ENCODE measurements around the gene STK24.

STK24 gene

GRCh38 chr13:98452851-98453843, 123.8 kb downstream of the STK24 start:
- no peaks in the 10 kb centered on the region for H3K27me3 ChIP-seq (ENCODE audit: insufficient read depth, low read length)
- no peak overlapping the region for H2AFZ ChIP-seq (ENCODE audit: low read depth, low read length)
- peaks cover 69% of the 10 kb centered on the region for H3K36me3 ChIP-seq (ENCODE audit: insufficient read depth, low read length)
- no peak overlapping the region for H3K4me3 ChIP-seq (ENCODE audit: low read length)
- H3K9me3 ChIP-seq (ENCODE audit: low read length) = no peaks in the 10 kb centered on the region
- H3K4me1 ChIP-seq (ENCODE audit: insufficient read depth, low read length) = peaks cover 18% of the 10 kb centered on the region

GRCh38 chr13:98451676-98452470, 125.0 kb downstream of the STK24 start:
- H3K36me3 ChIP-seq (ENCODE audit: insufficient read depth, low read length) = peaks cover 72% of the 10 kb centered on the region
- H3K4me3 ChIP-seq (ENCODE audit: low read length) = no peak overlapping the region
- no peaks in the 10 kb centered on the region for H3K27me3 ChIP-seq (ENCODE audit: insufficient read depth, low read length)
- no peaks in the 10 kb centered on the region for H3K9me3 ChIP-seq (ENCODE audit: low read length)
- H2AFZ ChIP-seq (ENCODE audit: low read depth, low read length) = no peak overlapping the region
- peaks cover 18% of the 10 kb centered on the region for H3K4me1 ChIP-seq (ENCODE audit: insufficient read depth, low read length)

GRCh38 chr13:98450539-98451111, 126.3 kb downstream of the STK24 start:
- Histone ChIP-seq H3K4me3 (ENCODE audit: low read length) (no peak overlapping the region), H3K4me1 (ENCODE audit: insufficient read depth, low read length) (peaks cover 14% of the 10 kb centered on the region), H3K36me3 (ENCODE audit: insufficient read depth, low read length) (peaks cover 69% of the 10 kb centered on the region), H2AFZ (ENCODE audit: low read depth, low read length) (no peak overlapping the region), H3K27me3 (ENCODE audit: insufficient read depth, low read length) (no peaks in the 10 kb centered on the region), H3K9me3 (ENCODE audit: low read length) (no peaks in the 10 kb centered on the region)

- H3K27me3 ChIP-seq (ENCODE audit: insufficient read depth, low read length) = no peaks in the 10 kb centered on the region
- H3K4me3 ChIP-seq (ENCODE audit: low read length) = no peak overlapping the region
- peaks cover 64% of the 10 kb centered on the region for H3K36me3 ChIP-seq (ENCODE audit: insufficient read depth, low read length)
- no peak overlapping the region for H2AFZ ChIP-seq (ENCODE audit: low read depth, low read length)
- H3K4me1 ChIP-seq (ENCODE audit: insufficient read depth, low read length) = peaks cover 14% of the 10 kb centered on the region
- H3K9me3 ChIP-seq (ENCODE audit: low read length) = no peaks in the 10 kb centered on the region
Observed at GRCh38 chr13:98450026-98450425, 126.9 kb downstream of the STK24 start.

- Histone ChIP-seq H3K9me3 (ENCODE audit: low read length) (no peaks in the 10 kb centered on the region), H2AFZ (ENCODE audit: low read depth, low read length) (no peak overlapping the region), H3K4me3 (ENCODE audit: low read length) (no peak overlapping the region), H3K27me3 (ENCODE audit: insufficient read depth, low read length) (no peaks in the 10 kb centered on the region), H3K4me1 (ENCODE audit: insufficient read depth, low read length) (peaks cover 14% of the 10 kb centered on the region), H3K36me3 (ENCODE audit: insufficient read depth, low read length) (peaks cover 57% of the 10 kb centered on the region)
Observed at GRCh38 chr13:98449273-98449672, 127.6 kb downstream of the STK24 start.

- Histone ChIP-seq H3K9me3 (ENCODE audit: low read length) (no peaks in the 10 kb centered on the region), H2AFZ (ENCODE audit: low read depth, low read length) (no peak overlapping the region), H3K4me1 (ENCODE audit: insufficient read depth, low read length) (peaks cover 14% of the 10 kb centered on the region), H3K27me3 (ENCODE audit: insufficient read depth, low read length) (no peaks in the 10 kb centered on the region), H3K4me3 (ENCODE audit: low read length) (no peak overlapping the region), H3K36me3 (ENCODE audit: insufficient read depth, low read length) (peaks cover 54% of the 10 kb centered on the region)
Observed at GRCh38 chr13:98448642-98448928, 128.3 kb downstream of the STK24 start.

- peaks cover 14% of the 10 kb centered on the region for H3K4me1 ChIP-seq (ENCODE audit: insufficient read depth, low read length)
- H3K36me3 ChIP-seq (ENCODE audit: insufficient read depth, low read length) = peaks cover 50% of the 10 kb centered on the region
- H3K27me3 ChIP-seq (ENCODE audit: insufficient read depth, low read length) = no peaks in the 10 kb centered on the region
Observed at GRCh38 chr13:98447881-98448641, 128.8 kb downstream of the STK24 start.

GRCh38 chr13:98447130-98447529, 129.8 kb downstream of the STK24 start:
- Histone ChIP-seq H3K4me1 (ENCODE audit: insufficient read depth, low read length) (peaks cover 14% of the 10 kb centered on the region), H3K27me3 (ENCODE audit: insufficient read depth, low read length) (no peaks in the 10 kb centered on the region), H3K9me3 (ENCODE audit: low read length) (no peaks in the 10 kb centered on the region), H3K4me3 (ENCODE audit: low read length) (no peak overlapping the region), H2AFZ (ENCODE audit: low read depth, low read length) (no peak overlapping the region), H3K36me3 (ENCODE audit: insufficient read depth, low read length) (peaks cover 50% of the 10 kb centered on the region)

More at GRCh38 chr13:98447881-98448641, 128.8 kb downstream of the STK24 start:
- Histone ChIP-seq H2AFZ (ENCODE audit: low read depth, low read length) (no peak overlapping the region), H3K4me3 (ENCODE audit: low read length) (no peak overlapping the region), H3K9me3 (ENCODE audit: low read length) (no peaks in the 10 kb centered on the region)

- H3K9me3 ChIP-seq (ENCODE audit: low read length) = no peaks in the 10 kb centered on the region
- no peaks in the 10 kb centered on the region for H3K27me3 ChIP-seq (ENCODE audit: insufficient read depth, low read length)
- peaks cover 9% of the 10 kb centered on the region for H3K4me1 ChIP-seq (ENCODE audit: insufficient read depth, low read length)
- H3K4me3 ChIP-seq (ENCODE audit: low read length) = no peak overlapping the region
- peaks cover 49% of the 10 kb centered on the region for H3K36me3 ChIP-seq (ENCODE audit: insufficient read depth, low read length)
- no peak overlapping the region for H2AFZ ChIP-seq (ENCODE audit: low read depth, low read length)
Observed at GRCh38 chr13:98446234-98446621, 130.7 kb downstream of the STK24 start.

GRCh38 chr13:98445340-98446233, 131.3 kb downstream of the STK24 start:
- Histone ChIP-seq H2AFZ (ENCODE audit: low read depth, low read length) (no peak overlapping the region), H3K36me3 (ENCODE audit: insufficient read depth, low read length) (peaks cover 56% of the 10 kb centered on the region), H3K4me3 (ENCODE audit: low read length) (no peak overlapping the region), H3K27me3 (ENCODE audit: insufficient read depth, low read length) (no peaks in the 10 kb centered on the region), H3K4me1 (ENCODE audit: insufficient read depth, low read length) (peaks cover 3% of the 10 kb centered on the region), H3K9me3 (ENCODE audit: low read length) (no peaks in the 10 kb centered on the region)

- no peaks in the 10 kb centered on the region for H3K27me3 ChIP-seq (ENCODE audit: insufficient read depth, low read length)
Observed at GRCh38 chr13:98444381-98444780, 132.5 kb downstream of the STK24 start.

GRCh38 chr13:98443800-98444325, 133.0 kb downstream of the STK24 start:
- no peaks in the 10 kb centered on the region for H3K27me3 ChIP-seq (ENCODE audit: insufficient read depth, low read length)
- no peak overlapping the region for H3K4me3 ChIP-seq (ENCODE audit: low read length)
- H3K4me1 ChIP-seq (ENCODE audit: insufficient read depth, low read length) = no peaks in the 10 kb centered on the region
- no peak overlapping the region for H2AFZ ChIP-seq (ENCODE audit: low read depth, low read length)
- no peaks in the 10 kb centered on the region for H3K9me3 ChIP-seq (ENCODE audit: low read length)
- peaks cover 60% of the 10 kb centered on the region for H3K36me3 ChIP-seq (ENCODE audit: insufficient read depth, low read length)

More at GRCh38 chr13:98444381-98444780, 132.5 kb downstream of the STK24 start:
- no peaks in the 10 kb centered on the region for H3K4me1 ChIP-seq (ENCODE audit: insufficient read depth, low read length)
- no peaks in the 10 kb centered on the region for H3K9me3 ChIP-seq (ENCODE audit: low read length)
- H2AFZ ChIP-seq (ENCODE audit: low read depth, low read length) = no peak overlapping the region
- H3K36me3 ChIP-seq (ENCODE audit: insufficient read depth, low read length) = peaks cover 60% of the 10 kb centered on the region
- H3K4me3 ChIP-seq (ENCODE audit: low read length) = no peak overlapping the region
